Stimulated activated CD4-positive, alpha-beta T cell treated with anti-CD3 and anti-CD28 coated beads, Interleukin-15, amount 100 ng/mL, for 24 hours (primary cell): ENCODE results near the gene SCN5A.
A peak's percentile ranks its signal among the peaks of the same experiment; 100 is the strongest.

ENCODE experiments used
- DNase-seq: peaks from one replicate; pipeline ENCODE4 v3.0.0-alpha.2; 2020

SCN5A gene

DNA sequence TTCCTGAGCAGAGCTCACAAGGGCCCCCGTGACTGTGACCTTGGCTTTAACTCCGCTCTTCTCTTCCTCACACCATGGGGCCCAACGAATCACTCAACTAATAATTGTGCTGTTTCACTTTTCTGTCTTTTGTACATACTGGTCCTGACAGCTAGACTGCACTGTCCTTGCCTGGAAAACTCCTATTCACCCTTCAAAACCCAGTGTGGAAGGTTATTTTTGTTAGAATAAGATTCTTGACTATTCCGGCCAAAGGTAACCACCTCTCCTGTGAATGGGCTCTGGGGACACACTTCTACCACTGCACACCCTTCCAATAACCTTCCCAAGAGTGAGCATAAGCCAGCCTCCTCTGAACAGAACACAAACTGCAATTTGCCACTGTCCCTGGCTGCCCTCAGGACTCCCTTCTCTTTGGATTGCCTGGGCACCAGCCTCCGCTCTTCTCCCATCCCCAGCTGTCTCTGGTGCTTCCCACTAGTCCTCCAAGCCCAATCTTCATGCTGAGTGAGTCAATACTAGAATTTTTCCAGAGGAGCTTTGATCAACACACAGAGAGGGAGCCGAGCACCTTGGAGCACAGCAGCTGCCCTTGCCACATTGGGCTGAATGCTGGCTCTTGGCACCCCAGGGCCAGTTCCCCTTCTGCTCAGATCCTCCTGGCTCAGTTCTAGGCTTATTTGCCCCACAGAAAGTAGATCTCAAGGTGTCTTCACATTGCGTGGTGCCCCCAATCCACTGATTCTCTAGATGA is 2.1 kb downstream of the SCN5A start:
- no peak for DNase-seq

DNA sequence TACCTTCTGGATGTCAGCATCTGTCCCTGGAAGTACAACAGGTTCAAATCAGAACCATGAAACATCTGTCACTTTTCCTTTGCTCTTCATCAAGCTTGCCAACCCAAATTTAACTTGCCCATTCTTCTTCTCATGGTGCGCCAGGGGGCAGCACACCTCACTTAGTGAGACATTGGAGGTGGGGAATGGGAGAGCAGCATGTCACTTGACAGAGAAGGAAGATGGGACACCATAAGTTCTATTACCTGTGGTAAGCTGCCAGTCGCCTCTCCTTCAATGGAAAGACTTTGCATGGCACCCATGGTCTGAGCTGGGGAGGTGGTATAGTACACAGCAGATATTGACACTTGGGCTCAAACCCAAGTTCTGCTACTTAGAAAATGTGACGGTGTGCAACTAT is 2.9 kb downstream of the SCN5A start:
- peak; percentile 30 for DNase-seq

DNA sequence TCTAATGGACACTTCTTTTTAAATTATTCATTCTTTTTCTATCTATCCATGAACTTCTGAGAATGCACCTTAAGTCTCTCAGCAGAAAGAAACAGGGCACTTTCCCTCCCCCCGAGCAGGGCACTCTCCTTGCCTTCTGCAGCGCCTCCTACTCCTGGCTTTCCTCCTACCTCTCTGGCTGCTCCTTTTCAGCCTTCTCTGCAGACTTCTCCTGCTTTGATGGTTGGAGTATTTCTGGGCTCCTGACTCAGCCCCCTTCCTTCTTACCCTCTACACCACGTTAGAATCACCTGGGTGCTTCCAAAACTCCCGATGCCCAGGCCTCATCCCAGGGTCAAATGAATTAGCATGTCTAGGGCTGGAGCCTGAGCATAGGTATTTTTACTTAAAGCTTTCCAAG is 3.4 kb downstream of the SCN5A start:
- no peak for DNase-seq

DNA sequence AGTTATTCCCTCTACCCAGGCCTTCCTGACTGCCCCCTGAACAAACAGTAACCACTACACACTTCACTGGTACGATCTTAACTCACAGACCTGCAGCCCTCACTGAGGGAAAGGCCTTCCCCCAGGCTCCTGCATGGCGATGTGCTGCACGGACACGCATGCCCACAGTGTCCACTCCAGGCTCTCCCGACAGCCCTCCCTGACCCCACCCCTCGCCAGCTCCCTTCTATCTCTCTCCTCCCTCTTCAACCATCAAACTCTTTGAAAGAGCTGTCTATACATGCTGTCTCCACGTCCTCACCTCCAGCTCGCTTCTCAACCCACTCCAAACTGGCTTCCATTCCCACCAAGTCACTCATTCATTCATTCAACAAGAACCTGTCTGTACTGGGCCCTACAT is 3.9 kb downstream of the SCN5A start:
- no peak for DNase-seq

DNA sequence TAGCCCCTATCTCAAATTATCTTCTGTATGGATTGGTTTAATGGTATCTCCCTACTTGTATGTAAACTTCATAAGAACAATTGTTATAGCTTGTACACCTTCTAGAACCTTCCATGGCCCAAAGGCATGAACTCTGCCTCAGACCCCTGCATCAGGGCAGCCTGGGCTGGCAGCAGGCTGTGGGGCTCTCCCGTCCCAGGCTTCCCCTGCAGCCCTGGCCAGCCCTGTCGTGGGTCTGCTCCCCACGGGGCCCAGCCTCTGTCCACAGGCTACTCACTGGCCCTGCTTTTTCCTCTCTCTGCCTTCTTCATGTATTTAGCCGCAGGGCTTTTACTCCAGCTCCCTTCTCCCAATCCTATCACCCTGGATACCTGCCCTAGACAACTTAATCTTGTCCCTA is 4.4 kb downstream of the SCN5A start:
- no peak for DNase-seq

- DNase-seq = no peak
Observed at GRCh38 chr3:38644662-38645053, 4.8 kb downstream of the SCN5A start.

GRCh38 chr3:38644016-38644661 is 5.3 kb downstream of the SCN5A start:
- no peak for DNase-seq

DNA sequence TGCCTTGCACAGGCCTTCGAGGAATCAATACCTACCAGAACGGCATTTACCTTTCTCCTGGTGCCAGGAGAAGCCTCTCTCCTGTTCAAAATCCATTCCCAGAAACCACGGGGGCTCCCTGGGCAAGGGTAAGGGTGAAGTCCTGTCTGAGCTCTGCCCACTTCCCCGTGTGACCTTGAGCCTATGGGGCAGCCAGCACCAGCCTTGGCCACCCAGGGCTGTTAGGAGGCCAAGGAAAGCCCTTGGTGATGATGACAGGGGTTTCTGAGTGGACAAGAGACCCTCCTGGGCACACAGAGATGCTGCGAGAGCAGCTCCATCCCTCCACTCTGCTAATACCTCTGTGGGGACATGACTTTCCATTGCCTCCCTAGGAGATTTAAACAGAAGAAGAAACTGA is 5.9 kb downstream of the SCN5A start:
- DNase-seq = no peak

- DNase-seq = no peak
Observed at GRCh38 chr3:38643090-38643489, 6.4 kb downstream of the SCN5A start.

DNA sequence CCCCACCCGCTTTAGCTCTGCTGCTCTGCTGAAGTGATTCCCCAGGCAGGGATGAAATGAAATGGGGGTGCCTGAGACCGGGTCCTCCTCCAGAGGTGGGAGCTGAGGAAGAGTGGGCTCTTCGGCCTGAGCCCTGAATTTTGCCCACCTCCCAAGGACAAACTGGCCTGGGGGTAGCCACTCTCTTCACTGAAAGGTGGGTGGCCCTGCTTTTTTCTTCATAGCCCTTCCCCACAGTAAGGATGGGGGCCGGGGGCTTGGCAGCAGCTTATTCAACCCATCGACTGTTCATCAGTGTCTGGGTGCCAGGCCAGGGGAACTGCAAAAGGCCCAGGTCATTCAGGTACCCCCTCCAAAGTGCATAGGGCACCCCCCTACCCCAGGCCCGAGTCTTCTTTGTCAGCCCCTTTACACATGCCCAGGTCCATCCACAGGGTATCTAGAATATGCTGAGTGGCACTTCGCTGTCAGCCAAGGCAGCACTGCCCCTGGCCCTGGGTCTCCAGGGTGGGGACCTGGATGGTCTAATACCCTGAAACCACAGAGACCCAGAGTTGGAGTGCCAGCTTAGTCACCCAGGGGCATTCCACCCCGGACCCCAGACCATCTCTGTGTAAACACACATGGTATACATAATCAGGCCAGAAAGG is 7.9 kb downstream of the SCN5A start:
- no peak for DNase-seq

GRCh38 chr3:38640661-38641452 is 8.6 kb downstream of the SCN5A start:
- DNase-seq = no peak

DNA sequence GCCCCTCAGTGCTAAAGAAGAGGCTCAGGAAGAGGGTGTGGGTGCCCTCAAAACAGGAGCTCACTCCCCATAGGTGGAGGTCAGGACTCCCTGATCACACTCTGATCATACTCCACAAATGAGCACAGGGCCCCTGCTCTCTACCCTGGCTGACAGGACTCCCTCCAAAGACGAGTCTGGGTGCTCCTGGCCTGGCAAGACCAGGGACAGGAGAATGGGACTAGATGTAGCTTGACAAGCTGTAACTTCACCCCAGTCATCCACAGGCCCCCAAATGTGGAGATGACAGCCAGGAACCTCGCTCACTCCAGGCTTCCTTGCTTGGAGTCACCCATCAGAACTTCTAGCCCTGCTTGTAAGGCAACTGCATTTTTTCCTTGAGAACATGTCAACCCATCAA is 11.1 kb downstream of the SCN5A start:
- DNase-seq = no peak

DNA sequence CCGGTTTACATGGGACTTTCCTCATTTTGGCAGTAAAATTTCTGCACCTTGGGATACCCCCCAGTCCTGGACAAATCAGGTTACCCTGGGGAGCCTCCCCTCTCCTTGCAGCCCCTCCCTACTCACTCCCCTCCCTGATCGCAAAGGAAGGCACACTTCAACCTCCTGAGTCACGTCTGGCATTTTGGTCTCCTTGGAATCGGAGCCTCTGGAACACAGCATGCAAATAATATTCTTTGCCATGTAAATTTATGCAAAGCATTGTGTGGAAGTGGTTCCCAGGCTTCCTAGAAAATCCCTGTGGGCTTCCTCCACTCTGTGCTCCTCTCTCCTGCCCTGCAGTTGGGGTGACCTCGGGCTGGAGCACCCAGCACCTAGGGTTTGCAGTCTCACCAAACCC is 11.6 kb downstream of the SCN5A start:
- no peak for DNase-seq

GRCh38 chr3:38636881-38637280 is 12.6 kb downstream of the SCN5A start:
- no peak for DNase-seq

DNA sequence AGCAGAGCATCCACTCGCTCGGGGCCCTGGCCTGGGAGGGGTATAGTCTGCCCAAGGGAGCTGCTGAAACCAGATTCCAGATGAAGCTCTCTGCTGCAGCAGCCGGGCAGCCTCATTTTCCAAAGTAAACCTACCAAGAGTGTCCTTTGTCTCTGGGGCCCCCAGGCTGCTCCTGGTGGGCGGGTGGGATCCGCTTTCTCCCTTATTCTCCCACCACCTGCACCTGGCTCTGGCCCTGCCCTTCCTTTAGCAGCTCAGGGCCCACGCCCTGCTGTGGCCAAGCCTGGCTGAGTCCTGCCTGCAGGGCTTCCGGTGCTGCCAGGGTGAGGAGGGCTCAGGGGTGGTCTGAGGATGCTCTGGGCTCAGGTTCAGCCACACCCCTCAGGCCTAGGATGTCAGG is 13.0 kb downstream of the SCN5A start:
- no peak for DNase-seq

- no peak for DNase-seq
Observed at GRCh38 chr3:38634111-38634510, 15.4 kb downstream of the SCN5A start.

DNA sequence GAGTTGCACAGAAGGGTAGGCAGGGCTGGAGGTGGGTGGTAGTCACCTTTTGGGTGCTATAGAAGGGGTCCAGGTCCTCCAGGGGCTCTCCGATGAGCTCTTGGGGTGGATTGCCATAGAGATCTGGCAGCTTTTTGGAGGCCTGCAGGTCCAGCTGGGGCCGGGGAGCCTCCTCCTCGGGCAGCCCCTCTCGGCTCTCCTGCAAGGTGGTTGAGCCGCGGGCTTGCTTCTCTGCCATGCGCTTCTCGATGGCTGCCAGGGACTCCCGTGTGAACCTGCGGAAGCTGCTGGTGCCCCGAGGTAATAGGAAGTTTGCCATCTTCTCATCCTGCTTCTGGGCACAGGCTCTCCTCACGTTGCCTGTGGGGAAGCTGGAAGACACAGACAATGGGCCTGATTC is 16.5 kb downstream of the SCN5A start:
- no peak for DNase-seq

DNA sequence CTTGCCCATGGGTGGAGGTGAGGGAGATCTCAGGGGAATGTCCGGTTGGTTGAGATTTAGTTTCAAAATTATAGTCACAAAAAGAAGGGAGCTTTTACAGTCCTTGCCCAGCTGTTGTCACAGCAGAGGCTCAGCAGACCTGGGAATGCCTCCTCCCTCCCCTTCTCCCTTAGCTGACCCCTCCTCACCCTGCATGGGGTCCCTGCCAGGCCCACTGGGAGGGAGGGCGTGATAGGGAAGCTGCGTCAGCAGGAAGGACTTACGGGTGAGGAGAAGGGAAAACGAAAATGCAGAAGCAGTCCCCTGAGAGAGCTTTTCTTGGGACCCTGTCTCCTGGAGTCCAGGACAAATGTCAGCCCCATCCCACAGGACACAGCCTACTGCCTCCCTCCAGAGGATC is 18.9 kb downstream of the SCN5A start:
- DNase-seq = no peak

DNA sequence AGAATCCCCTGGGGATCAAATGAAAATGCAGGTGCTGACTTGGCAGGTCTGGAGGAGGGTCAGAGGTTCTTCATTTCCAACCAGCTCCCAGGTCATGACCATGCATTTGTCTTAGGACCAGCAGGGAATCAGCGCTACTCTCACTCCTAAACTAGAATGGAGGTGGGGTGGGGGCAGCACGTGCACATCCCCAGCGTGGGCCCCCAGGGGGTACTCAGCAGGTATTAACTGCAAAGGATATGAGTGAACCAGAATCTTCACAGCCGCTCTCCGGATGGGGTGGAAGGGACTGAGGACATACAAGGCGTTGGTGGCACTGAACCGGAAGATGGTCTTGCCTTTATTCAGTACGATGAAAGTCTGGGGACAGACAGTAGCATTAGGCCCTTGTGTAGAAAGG is 19.4 kb downstream of the SCN5A start:
- DNase-seq = no peak

DNA sequence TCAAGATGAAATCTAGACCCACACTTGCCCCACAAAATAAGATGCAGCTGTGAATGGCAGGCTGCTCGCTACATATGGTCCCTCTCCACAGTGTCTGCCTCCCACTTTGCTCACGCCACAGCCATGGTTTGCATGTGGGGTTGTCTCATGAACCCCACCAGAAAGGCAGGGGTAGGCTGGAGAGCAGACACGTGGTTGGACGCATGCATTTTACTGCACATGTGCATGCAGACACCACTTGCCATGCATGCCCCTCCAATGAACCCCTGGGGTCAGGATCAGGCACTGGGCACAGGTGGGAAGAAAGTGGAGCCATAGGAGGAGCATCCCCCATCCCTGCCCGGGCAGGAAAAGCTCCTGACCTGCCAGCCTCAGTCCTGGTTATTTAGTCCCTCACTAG is 20.7 kb downstream of the SCN5A start:
- DNase-seq = no peak

GRCh38 chr3:38627956-38628355 is 21.5 kb downstream of the SCN5A start:
- DNase-seq = peak; percentile 45

DNA sequence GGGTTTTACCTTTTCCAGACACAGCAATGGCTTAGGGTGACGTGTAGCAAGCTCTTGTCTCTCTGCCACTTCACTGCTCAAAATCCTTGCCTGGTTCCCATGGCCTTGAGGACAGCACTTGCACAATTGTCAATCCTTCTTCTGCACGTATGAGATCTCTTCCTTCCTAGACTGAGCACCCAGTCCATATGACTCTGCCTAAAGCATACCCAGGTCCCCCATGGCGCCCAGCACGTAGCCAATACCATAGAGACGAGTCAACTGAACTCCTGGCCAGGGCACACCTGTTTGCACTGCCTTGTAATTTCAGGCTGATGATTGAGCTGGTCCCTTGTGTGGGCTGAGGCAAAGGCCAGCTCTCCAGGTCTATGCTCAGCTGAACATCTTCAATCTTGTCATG is 23.3 kb downstream of the SCN5A start:
- DNase-seq = no peak

DNA sequence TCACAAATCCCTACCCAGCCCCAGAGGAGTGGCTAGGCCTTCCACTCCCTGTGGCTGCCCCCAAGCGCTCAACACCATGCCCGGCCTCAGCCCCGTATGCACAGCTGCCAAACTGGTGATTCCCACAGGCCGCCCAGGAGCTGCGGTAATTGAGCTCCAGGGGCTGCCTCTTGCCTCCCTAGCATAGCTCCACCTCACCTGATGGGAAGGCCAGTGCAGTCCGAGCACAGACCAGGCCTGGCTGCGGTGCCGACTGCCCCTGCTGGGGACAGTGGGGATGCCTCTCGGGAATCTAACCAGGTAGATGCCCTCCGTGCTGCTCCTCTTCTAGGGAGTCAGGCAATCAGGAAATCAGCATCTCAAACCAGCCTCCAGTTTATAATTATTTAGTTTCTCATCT is 25.9 kb downstream of the SCN5A start:
- no peak for DNase-seq

GRCh38 chr3:38622336-38622735 is 27.2 kb downstream of the SCN5A start:
- no peak for DNase-seq
